Fibroblast of skin of right biceps (primary cell): ENCODE data around the gene TRPV4.

Experiments used
- DNase-seq: peaks from one replicate; pipeline ENCODE4 v3.0.0-alpha.2; 2013

TRPV4 gene

DNA sequence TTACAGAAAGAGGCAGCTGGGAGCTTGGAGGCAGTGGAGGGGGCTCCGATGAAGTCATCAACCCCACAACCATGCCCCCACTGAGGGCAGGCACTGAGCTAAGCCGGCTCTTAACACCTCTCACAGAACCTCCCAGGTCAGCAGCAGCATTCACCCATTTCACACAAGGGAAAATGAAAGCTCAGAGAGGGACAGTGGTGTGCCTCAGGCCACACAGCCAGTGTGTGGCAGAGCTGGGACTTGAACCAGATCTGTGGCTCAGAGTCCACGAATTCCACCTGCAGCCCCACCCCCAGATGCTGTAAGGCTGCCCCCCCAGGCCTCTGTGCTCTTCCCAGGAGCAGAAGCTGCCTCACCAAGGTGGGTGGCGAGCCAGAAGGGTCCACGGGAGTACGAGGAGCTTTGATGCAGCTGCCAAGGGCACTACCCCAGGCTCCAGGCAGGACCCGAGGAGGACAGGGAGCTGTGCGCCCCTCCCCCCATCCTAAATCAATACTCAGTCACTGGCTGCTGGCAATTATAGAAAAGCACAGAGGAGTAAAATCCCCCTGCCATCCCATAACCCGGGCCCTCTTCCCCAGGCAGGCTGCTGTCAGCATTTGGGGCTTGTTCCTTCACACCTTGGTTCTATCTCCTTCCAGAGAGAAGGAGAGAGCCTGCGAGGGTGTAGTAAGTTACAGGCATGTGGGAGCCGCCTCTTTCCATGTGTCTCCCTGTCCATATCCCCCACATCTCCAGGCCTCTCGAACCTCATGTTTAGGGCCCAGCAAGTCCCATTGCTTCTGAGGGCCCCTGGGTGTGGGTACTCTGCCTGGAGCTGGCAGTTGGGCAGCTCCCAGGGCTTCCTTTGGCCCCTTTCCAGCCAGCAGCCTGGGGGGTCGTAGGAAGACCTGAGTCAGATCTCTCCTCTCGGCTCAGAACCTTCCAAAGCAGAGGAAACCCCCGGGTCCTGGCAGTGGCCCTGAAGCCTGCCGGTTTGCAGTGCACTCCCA lies 72.0 kb downstream of the TRPV4 start:
- DNase-seq, result peak; percentile 3

DNA sequence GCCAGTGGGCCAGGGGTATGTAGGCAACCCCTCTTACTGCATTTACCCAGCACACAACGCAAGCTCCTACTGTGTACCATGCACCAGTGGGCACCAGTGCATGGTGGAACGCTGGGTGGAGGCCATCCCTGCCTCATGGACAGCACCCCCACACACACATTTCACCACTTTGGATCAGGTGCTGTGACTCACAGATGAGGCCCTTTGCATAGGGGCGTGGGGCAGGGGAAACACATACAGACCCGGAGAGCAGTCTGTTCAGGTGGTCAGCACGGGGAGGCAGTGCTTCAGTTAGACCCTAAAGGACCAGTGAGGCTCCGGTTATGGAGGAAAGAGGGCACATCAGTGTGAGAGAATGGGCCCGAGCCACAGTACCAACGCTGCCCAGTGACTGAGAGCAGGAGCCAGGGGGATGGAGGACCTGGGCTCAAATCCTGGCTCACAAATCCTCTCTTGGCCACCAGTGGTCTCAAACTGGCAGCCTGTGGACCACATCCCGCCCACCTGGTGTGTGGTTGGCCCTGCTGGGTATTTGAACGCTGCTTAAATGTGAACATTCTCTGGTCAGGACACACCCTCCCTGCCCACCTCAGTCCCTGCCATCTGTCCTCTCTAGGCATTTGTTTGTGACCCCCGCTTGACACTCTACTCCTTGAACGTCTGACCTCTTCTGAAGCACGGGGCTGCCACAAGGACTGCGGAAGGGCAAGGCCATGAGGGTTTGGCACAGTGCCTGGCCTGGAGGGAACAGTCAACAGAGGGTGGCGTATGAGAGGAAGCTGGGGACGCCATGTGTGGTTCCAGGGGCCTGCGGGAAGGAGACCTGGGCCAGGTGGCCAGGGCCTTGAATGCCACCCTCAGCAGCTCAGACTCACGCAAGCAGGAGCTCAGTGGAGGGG lies 72.9 kb downstream of the TRPV4 start:
- DNase-seq, result no peak

DNA sequence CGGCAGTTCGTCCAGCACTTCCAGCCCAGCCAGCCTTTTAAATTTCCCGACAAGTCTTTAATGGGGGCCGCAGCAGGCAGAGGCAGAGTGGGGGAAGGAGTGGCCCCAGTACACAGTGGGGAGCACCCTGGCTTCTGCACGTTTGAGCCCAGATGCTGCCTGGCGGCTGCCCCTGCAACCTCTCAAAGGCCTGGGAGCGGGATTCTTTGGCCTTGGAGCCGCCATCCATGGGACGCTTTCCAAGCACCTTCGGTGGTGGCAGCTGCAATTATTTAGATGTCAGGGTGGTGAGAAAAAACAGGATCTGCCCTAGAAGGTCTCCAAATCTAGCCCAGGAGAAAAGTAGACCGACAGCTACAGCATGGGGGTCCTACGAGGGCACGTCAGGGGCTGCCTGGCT lies 73.6 kb downstream of the TRPV4 start:
- no peak for DNase-seq

DNA sequence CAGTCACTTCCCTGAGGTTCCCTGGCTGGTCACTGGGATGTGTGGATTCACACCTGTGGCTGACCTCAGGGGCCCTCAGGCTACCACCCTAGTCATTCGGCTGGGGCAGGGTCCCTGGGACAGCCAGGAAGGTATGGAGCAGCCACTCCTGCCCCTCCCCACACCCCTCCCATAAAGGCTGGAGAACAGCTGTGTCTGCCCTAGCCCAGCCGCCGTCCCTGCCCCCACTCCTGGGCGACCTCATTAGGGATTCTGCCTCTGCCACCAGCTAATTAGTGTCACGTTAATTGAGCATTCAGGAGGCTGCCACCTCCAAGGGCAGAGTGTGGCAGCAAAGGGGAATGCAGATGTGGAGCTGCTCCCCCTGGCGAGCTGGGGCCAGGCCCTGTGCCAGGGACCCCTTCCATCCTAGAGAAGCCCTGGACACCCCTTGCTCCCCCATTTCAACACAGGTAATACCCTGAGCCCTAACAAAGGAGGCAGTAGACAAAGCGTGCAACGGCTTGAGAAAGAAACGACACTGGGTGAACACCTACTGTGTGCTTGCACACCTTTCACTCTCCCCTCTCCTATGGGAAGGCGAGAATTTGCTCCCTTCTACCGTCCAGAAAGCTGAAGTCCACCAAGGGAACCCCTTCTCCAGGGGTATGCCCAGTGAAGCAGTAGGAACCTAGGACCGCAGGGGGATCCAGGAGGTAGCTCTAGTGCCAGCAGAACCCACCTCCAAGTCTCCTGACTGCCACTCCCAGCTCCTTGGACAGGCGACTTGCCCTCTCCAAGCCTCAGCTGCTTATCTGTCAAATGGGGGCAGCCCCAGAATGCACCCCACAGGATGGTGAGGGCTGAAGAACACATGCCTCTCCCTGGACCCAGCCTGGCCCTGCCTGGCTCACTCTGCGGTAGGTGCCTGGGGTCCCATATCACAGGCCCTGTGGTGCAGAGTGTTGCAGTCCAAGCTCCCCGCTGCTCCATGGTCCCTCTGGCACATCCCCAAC lies 74.5 kb downstream of the TRPV4 start:
- no peak for DNase-seq

DNA sequence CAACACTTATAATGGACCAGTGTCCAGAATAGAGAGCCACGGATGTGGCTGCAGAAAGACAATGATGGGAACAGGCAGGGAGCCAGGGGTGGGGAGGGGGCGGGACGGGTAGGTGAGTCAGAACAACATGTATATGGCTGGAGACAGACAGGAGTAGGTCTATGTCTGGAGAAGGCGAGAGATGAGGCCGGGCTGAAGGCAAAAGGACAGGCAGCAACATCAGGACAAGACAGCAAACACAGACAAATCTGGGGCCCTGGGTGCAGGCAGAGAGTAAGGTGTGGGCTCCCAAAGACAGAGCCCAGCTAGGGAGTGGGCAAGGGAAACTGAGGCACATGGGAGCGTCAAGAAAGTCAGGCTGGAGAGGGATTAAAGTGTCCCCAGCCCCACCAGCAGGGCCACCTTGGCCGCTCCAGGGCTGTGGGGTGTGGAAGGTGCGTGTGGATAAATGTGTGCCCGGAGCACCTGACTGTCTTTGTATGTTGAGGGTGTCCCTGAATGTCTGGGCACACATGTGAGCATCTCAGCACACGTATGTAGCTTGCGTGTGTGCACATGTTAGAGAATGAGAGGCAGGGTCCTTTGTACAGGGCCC lies 75.4 kb downstream of the TRPV4 start:
- DNase-seq, result no peak

DNA sequence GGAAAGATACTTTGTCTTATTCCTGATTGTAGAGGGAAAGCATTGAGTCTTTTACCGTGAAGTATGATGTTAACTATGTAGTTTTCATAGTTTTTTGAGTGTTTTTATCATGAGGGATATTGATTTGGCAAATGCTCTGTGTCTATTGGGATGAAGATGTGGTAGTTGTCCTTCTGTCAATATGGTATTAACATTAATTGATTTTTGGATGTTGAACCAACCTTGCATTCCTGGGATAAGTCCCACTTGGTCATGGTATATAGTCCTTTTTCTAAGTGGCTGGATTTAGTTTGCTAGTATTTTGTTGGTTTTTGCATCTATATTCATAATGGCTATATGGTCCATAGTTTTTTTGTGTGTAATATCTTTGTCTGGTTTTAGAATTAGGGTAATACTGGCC lies 76.7 kb downstream of the TRPV4 start:
- DNase-seq, result no peak

DNA sequence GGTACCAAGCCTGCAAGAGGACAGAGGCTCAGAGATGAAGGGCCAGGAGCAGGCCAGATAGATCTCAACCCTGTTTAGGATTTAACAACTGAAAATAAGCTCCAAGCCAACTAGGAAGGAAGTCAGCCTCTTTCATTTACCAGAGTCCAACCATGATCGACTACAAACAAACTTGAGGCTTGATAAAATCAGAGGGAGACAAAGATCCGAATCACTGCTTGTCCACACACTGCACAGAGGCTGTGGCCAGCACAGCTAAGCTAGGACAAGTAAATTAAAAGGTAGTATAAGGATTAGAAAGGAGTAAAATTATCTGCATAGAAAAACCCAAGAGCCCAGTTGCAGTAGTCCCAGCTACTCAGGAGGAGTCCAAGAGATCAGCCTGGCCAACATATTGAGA lies 79.2 kb downstream of the TRPV4 start:
- no peak for DNase-seq

DNA sequence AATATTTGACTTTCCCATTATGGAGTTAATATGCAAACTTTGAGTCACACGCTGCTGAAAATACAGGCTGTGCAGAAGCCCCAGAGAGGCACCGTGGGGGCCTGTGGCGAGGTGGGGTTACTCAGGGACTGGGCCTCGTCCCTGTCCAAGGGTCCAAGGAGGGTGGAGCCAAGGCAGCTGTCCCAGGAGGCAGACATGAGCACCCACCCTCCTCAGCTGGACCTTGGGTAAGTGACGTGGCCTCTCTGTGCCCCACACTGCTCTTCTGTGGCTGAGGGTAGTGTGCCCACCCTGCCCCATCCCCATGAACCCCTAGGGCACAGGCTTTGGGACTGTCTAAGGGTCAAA lies 80.2 kb downstream of the TRPV4 start:
- DNase-seq, result no peak

DNA sequence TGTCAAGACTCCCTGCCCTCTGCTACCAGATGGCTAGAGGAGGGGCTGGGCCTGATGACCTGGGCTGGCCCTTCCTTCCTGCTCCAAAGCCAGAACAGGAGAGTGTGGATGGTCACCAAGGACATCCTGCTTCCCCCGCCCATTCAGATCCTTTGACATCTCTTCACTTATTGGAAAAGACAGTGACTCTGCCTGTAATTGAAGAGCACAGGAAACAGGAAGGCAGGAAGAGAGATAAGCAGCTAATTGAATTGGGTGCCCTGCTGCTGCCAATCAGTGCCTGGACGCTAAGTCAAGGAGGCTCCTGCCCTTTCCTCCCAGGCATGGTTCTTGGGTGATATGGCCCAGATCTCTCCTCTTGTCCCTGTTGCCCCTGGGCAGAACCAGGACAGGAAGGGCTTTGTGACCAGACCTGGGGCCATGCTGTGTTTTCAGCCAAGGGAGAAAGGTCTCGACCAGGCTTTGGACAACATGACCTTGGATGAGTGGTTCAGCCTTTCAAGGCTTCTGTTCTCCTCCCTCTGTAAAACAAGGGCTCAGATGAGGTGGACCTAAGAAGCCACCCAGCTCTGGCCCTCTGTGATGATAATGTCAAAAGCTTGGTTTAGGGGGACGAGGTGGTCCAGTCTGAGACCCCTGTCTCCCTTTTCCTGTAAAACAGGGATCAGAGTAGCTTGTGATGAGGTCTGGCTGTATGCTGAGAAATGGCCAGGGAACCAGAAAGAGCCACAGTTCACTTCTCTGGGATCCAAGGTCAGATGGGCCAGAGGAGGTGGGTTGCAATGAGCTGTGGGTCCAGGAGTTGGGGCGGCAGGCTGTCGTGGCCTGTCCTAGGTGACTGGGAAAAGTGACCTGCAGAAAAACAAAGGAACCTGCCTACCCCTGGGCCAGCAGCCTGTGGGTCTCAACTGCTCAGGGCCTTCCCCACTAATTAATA lies 80.8 kb downstream of the TRPV4 start:
- DNase-seq, result no peak

DNA sequence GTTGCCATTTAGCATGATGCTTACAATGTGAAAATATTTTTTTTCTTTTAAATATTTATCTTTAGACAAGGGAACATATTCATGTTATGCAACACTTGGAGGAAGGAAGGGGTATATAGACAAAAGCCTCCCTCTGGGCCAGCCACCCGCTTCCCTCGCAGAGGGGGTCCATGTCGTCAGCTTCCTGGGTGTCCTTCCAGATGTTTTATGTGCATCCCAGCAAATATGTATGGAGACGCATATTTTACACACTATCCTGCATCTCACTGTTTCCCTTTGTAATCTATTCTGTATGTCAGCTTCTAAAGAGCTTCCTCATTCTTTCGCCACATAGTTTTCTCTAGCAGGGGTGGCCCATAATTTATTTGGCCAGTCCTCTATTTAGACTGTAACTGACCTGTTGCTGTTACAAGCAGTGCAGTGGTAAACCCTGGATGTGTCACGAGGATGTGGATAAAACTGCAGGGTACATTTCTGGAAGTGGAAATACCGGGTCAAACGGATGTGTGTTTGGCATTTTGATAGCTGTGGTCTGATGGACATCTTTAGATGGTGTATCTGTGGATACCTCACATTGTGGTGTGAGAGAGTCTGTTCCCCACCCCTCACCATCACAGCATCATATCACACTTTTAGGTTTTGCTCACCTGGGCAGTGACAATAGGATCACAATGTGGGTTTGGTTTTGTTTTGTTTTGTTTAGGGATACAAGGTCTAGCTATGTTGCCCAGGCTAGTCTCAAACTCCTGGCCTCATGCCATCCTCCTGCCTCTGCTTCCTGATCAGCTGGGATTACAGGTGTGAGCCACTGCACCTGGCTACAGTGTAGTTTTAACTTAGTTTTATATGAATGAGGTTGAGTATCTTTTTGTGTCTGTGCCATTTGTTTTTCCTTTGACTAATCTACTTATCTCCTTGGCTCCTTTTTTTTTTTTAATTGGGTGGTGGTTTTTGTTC lies 87.9 kb downstream of the TRPV4 start:
- no peak for DNase-seq

DNA sequence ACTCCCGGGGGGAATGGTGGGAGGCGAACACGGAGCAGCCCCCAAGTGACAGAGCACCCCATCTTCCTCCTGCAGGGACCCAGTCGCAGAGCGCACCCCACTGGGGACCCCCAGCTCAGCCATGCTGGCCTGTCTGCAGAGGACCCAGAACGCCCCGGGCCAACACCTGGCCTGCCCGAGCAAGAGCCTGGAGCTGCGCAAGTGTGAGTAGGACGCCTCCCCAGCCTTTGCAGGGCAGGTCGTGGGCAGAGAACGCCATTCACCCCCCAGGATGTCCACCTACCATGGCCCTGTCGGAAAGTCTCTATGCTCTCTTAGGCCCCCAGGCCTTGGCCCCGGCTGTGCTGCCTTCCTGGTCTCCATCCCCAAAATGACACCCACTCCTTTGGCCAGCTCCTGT lies 89.2 kb downstream of the TRPV4 start:
- no peak for DNase-seq

DNA sequence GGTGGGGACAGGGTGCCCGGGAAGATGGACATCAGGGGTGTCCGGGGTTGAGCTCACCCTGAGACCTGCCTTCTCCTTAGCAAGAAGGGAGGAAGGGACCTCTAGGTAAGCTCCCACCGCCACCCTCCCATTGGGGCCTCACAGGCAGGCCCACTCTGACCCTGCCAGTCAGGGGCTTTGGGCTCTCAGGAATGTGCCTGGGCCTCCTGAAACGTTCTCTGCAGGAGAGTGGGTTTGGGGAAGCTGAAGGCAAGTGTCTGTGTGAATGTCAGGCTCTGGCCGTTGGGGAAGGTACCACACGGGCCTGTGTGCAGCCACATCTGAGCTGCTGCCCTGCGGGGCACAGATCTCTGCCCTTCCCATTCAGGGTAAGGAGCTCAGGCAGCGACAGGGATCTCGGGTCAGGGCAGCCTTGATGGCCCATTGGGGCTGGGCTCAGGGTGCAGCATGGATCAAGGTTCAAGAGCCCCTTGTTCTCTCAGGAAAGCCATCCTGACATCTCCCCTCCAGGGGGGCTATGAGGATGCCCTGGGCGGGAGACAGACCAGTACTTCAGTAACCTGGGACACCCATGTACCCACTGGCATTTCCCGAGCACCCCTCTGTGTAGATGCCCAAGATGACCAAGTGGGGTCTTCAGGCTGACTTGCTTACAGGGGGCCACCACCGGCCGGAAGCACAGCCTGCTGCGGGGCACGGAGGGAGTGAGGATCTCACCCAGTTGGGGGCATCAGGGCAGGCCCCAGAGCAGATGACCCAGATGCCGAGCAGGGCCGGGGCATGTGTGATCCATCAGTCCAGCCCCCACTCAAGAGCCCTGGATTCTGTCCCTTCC lies 89.9 kb downstream of the TRPV4 start:
- no peak for DNase-seq

DNA sequence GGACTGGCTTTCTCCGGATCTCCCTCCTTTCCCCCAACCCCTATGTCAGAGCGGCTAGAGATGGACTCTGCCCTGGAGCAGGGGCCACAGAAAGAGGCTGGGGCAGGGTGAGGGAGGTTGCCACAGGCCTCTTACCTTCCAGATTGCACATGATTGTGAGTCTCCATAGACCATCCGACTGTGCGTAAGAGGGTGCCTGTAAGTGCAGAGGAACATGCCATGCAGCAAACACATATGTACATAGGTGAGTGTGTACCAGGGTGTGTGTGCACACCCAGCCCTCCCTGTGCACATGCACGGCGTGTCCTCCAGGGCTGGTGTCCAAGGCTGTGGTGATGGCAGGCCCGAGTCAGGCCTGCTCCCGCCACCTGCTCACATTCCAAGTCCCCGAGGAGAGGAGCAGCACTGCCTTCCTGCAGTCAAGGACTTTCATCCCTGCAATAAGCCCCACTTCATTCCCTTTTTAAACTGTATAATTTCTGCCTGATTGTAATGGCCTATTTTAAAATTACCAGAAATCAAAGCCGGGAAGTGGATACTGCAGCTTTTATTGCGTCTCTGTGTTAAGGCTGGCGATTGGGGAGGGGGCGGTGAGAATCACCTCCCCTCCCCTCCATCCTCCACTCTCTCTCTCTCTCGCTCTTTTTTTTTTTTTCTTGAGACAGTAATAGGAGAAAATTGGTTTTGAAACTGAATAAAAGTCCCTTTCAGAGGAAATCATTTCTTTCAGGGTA lies 91.1 kb downstream of the TRPV4 start:
- no peak for DNase-seq

DNA sequence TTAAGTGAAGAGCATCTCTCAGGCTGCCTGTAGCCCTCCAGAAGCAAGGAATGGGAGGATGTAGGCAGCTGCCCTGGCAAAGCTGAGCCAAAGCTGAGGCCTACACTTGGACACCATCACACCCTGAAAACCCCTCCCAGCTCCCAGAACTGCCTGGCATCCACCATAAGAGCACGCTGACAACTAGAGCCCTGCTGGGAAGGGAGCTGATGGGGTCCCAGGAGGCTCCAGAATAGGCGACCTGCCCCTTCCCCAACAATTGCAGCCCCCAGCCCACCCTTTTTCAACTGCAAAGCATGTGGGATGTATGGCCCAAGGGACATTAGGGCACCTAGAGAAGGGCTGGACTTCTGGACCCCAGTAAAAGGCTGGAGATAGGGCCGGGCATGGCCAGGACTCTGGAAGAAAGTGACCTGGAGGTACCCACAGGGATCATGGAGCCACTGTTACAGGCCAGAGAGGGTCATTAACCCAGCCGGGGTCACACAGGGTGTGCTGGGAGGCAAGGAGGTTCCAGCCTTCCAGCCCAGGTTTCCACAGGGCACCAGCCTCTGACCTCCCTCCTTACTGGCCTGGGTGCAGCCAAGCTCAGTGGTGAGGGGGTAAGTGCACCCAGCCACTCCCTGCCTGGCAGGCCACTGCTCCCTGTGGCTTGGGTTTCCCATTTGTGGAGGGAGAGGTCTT lies 91.8 kb downstream of the TRPV4 start:
- no peak for DNase-seq

DNA sequence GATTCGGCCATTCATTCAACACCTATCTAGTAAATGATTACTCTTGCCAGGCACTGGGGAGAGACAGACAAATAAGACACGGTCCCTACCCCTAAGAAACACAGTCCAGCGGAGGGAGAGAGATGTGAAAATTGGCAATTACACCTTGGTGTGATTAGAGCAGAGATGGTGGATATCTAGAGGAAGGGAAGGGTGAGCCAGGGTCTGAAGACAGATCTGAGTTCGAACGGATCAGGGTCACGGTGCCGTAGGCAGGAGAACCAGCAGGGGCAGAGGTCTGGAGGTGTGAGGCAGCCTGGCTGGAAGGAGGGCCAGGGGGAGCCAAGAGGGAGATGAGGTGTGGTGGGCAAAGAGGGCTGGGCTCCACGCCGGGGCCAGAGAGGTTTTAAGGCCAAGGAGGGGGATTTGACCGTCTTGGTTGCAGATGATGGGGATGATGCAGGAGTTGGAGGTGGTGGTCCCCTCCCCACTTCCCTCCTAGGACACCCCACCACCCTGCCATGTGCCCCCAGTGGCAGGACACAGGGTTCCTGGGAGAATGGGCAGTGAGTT lies 92.4 kb downstream of the TRPV4 start:
- no peak for DNase-seq

DNA sequence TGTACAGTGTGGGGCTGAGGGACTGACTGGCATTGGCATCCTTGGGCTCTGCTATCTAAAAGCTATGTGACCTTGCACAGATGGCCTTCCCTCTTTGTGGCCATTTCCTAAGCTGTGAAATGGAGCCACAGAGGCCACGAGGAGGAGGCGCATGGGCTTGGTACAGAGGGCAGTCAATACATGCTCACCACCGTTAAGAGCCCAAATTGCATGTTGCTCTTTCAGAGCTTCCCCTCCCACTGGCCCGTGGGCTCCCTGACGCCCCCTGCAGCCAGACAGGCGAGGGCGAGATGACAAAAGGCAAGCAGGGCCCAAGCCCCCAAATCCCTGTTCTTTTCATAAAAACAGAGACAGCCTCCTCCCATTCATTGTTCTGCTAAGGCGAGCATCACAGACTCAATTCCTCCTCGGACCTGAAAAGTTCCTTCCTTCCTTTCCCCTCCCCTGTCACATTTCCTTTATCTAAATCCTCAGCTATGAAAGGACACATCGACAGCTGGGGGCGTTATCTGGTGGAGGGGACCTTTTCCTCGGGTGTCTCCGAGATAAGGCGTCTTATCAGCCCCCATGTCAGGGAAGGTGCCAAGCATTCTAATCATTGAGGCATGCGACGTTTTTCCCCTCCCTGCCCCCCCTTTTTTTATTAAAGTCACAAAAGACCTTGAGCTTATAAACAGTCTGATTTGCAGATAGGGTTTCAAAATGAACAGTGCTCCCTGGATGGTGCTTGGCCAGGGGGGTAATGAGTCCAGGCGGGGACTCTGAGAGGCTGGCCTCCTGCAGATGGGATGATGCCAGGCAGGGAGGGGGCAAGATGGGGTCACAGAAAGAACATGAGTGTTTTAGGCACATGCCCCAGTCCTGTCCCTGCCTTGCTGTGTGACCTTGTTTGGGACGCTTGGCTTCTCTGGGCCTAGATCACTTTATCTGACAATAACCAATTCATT lies 93.2 kb downstream of the TRPV4 start:
- no peak for DNase-seq
